IPS-18a (cell line): ENCODE data around the gene CEP68.

Experiments used
- H3K27ac ChIP-seq: one replicate; pipeline ENCODE4 v1.5.1; 2013; ENCODE audit warnings: low read length
- H3K27me3 ChIP-seq: one replicate; pipeline ENCODE4 v1.6.1; 2013; ENCODE audit warnings: mild to moderate bottlenecking, low read length; ENCODE audit not compliant: control insufficient read depth, insufficient read depth
- H3K36me3 ChIP-seq: one replicate; pipeline ENCODE4 v1.6.1; 2013; ENCODE audit warnings: low read depth, low read length; ENCODE audit not compliant: control insufficient read depth
- H3K4me1 ChIP-seq: one replicate; pipeline ENCODE4 v1.6.1; 2013; ENCODE audit warnings: low read depth, low read length; ENCODE audit not compliant: control insufficient read depth
- H3K4me3 ChIP-seq: one replicate; pipeline ENCODE4 v1.5.1; 2013; ENCODE audit warnings: low read length
- H3K9ac ChIP-seq: one replicate; pipeline ENCODE4 v1.6.1; 2013; ENCODE audit warnings: mild to moderate bottlenecking, low read length, moderate library complexity
- H3K9me3 ChIP-seq: one replicate; pipeline ENCODE4 v1.6.1; 2013; ENCODE audit warnings: low read depth, low read length; ENCODE audit not compliant: control insufficient read depth

Gene CEP68

DNA sequence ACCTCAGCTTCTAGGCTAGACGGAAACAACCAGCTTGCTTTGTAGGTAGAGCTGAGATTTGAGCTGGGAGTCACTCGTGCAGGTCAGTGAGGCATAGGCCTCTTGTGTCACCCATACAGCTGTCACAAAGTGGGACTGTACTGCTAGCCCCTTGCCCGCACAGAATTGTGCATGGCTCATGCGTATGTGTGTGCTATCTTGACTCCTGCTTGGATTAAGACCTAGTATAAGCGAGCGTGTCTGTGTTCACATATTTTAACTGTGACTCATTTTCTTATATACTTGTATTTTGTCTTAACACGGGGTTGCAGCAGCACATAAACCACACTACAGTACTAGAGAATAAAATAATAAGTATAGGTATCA, 20.1 kb downstream of the CEP68 start:
- Histone ChIP-seq H3K4me1 (peaks cover 22% of the 10 kb centered on the region), H3K36me3 (peaks cover 47% of the 10 kb centered on the region), H3K27me3 (no peaks in the 10 kb centered on the region), H3K9ac (no peak overlapping the region), H3K9me3 (no peaks in the 10 kb centered on the region), H3K4me3 (no peak overlapping the region), H3K27ac (no peak overlapping the region)

- no peak overlapping the region for H3K27ac ChIP-seq
- no peak overlapping the region for H3K4me3 ChIP-seq
- H3K9me3 ChIP-seq: no peaks in the 10 kb centered on the region
- peaks cover 37% of the 10 kb centered on the region for H3K36me3 ChIP-seq
- peaks cover 22% of the 10 kb centered on the region for H3K4me1 ChIP-seq
- no peak overlapping the region for H3K9ac ChIP-seq
- H3K27me3 ChIP-seq: no peaks in the 10 kb centered on the region
These were observed 21.7 kb downstream of the CEP68 start for GRCh38 chr2:65077898-65078297.

DNA sequence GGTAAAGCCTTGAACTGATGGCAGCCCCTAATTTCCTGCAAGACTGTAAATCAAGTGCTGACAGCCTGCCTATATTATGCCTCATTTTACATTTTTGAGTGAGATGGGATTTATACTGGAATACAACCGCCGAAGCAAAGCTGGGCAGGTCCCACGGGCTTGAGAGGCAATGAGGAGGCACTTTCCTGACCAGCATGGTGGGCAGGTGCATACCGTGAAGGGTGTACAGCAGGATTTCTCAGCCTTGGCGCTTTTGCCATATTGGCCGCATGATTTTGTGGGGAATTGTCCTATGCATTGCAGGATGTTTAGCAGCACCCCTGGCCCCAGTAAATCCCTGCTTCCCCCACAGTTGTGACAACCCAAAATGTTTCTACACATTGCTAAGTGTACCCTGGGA, 22.8 kb downstream of the CEP68 start:
- no peaks in the 10 kb centered on the region for H3K27me3 ChIP-seq
- no peaks in the 10 kb centered on the region for H3K9me3 ChIP-seq
- no peak overlapping the region for H3K4me3 ChIP-seq
- H3K9ac ChIP-seq: no peak overlapping the region
- H3K36me3 ChIP-seq: peaks cover 37% of the 10 kb centered on the region
- H3K27ac ChIP-seq: no peak overlapping the region
- H3K4me1 ChIP-seq: peaks cover 22% of the 10 kb centered on the region

DNA sequence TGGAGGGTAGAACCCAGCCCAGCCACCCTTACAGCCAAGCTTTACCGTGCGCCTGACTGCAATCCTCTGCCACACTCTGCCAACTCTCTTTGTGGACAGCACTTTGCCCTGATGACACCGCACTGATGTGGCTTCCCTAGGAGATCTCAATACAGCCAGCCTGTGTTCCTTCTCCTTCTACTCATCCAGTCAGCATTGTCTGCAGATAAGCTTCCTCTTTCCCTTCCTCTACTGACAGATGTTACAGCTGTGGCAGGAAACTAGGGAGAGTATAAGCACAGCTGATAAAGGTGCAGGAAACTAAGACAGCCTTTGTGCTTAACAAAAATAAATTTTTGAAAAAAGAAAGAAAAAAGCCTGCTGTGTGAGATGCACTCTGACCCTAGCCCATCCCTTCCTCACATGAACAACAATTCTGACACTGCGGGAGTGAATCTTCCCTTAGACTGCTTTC, 25.0 kb downstream of the CEP68 start:
- H3K4me3 ChIP-seq: no peak overlapping the region
- H3K4me1 ChIP-seq: peaks cover 12% of the 10 kb centered on the region
- H3K36me3 ChIP-seq: peaks cover 45% of the 10 kb centered on the region
- no peak overlapping the region for H3K27ac ChIP-seq
- H3K9me3 ChIP-seq: no peaks in the 10 kb centered on the region
- H3K27me3 ChIP-seq: no peaks in the 10 kb centered on the region
- no peak overlapping the region for H3K9ac ChIP-seq

DNA sequence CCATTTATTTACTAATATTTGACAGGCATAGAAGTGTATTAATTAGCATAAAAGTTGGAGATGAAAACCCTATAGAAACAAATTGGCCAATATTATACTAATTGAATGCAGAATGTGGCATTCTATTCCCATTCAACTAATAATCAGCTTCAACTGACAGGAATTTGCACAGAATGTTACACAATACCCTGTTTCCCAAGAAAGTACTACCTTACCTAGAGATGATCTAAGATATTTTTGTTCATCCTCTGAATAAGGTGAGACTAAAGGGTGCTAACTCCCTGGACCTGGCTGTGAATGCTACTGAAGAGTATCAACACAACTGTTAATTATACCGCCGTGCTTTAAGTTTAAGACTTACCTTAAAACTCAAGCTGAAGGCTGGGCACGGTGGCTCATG, 28.9 kb downstream of the CEP68 start:
- Histone ChIP-seq H3K27ac (no peak overlapping the region), H3K9ac (no peak overlapping the region), H3K27me3 (no peaks in the 10 kb centered on the region), H3K4me1 (no peaks in the 10 kb centered on the region), H3K36me3 (peaks cover 69% of the 10 kb centered on the region), H3K9me3 (no peaks in the 10 kb centered on the region), H3K4me3 (no peak overlapping the region)

DNA sequence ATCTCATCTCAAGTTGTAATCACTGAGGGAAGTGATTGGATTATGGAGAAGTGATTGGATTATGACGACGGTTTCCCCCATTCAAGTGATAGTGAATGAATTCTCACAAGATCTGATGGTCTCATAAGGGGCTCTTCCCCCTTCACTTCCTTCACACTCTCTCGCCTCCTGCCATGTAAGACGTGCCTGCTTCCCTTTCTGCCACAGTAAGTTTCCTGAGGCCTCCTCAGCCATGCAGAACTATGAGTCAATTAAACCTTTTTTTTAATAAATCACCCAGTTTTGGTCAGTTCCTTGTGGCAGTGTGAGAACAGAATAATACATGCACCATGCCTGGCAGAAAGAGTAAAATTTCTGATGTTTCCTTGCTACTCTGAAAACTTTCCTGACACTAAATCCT, 36.6 kb downstream of the CEP68 start:
- peaks cover 55% of the 10 kb centered on the region for H3K36me3 ChIP-seq
- H3K27me3 ChIP-seq: no peaks in the 10 kb centered on the region
- H3K27ac ChIP-seq: no peak overlapping the region
- H3K9ac ChIP-seq: no peak overlapping the region
- H3K4me1 ChIP-seq: no peaks in the 10 kb centered on the region
- no peak overlapping the region for H3K4me3 ChIP-seq
- no peaks in the 10 kb centered on the region for H3K9me3 ChIP-seq

- Histone ChIP-seq H3K9me3 (no peaks in the 10 kb centered on the region), H3K36me3 (peaks cover 51% of the 10 kb centered on the region), H3K27ac (no peak overlapping the region), H3K4me1 (no peaks in the 10 kb centered on the region), H3K4me3 (no peak overlapping the region), H3K9ac (no peak overlapping the region), H3K27me3 (no peaks in the 10 kb centered on the region)
These were observed 37.0 kb downstream of the CEP68 start for GRCh38 chr2:65093211-65093610.

- Histone ChIP-seq H3K4me3 (no peak overlapping the region), H3K4me1 (no peaks in the 10 kb centered on the region), H3K36me3 (peaks cover 33% of the 10 kb centered on the region), H3K9ac (no peak overlapping the region), H3K27me3 (no peaks in the 10 kb centered on the region), H3K27ac (no peak overlapping the region), H3K9me3 (no peaks in the 10 kb centered on the region)
These were observed 40.7 kb downstream of the CEP68 start for GRCh38 chr2:65096948-65097347.

- Histone ChIP-seq H3K9me3 (no peaks in the 10 kb centered on the region), H3K27ac (no peak overlapping the region), H3K27me3 (no peaks in the 10 kb centered on the region), H3K9ac (no peak overlapping the region), H3K36me3 (peaks cover 33% of the 10 kb centered on the region), H3K4me1 (no peaks in the 10 kb centered on the region), H3K4me3 (no peak overlapping the region)
These were observed 41.6 kb downstream of the CEP68 start for GRCh38 chr2:65097844-65098243.

GRCh38 chr2:65098741-65099140, 42.5 kb downstream of the CEP68 start:
- Histone ChIP-seq H3K4me1 (no peaks in the 10 kb centered on the region), H3K36me3 (peaks cover 27% of the 10 kb centered on the region), H3K27ac (no peak overlapping the region)

DNA sequence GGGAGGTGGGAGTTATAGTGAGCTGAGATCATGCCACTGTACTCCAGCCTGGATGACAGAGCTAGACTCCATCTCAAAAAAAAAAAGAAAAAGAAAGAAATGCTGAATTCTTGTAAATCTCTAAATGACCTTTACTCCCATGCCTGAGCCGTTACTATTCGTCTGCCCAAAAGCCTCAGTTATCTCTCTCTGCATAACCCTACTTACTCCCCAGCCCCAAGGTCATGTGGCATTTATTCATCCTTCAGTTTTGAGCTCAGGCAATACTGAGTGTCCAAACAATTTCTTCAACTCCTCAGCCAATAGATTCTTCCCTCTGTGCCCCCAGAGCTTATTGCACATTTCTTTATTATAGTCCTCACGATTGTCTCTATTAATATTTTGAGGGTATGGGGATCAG, 44.9 kb downstream of the CEP68 start:
- H3K36me3 ChIP-seq: peaks cover 24% of the 10 kb centered on the region
- H3K9ac ChIP-seq: no peak overlapping the region
- H3K27ac ChIP-seq: no peak overlapping the region
- no peaks in the 10 kb centered on the region for H3K9me3 ChIP-seq
- no peaks in the 10 kb centered on the region for H3K4me1 ChIP-seq
- H3K27me3 ChIP-seq: no peaks in the 10 kb centered on the region
- no peak overlapping the region for H3K4me3 ChIP-seq

More at GRCh38 chr2:65098741-65099140, 42.5 kb downstream of the CEP68 start:
- Histone ChIP-seq H3K9ac (no peak overlapping the region), H3K4me3 (no peak overlapping the region), H3K9me3 (no peaks in the 10 kb centered on the region), H3K27me3 (no peaks in the 10 kb centered on the region)

DNA sequence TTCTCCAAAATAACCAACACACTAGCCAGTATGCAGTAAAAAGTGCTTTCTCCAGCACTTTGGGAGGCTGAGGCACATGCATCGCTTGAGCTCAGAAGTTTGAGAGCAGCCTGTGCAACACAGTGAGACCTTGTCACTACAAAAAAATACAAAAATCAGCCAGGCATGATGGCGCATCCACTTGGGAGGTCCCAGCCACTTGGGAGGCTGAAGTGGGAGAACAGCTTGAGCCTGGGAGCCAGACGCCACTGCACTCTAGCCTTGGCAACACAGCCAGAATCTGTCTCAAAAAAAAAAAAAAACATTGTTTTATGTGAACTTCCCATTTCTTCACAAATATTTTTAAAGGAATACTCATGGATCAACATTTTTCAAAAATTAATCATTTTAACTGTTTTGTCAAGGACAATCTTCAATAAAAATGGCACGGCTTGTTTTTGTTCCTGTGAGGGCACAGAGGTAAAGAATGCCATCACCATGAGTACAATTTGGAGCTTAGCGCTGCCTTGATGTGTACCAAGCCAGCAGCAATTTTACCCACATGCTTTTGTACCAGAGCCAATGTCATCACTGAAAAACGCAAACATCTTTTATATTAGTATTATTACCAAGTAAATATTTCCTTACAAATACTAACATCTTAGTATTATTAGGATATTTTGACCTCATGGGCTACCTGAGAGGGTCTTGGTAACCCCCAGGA, 46.9 kb downstream of the CEP68 start:
- Histone ChIP-seq H3K9me3 (no peaks in the 10 kb centered on the region), H3K27me3 (no peaks in the 10 kb centered on the region), H3K4me1 (no peaks in the 10 kb centered on the region), H3K4me3 (no peak overlapping the region), H3K27ac (no peak overlapping the region), H3K9ac (no peak overlapping the region), H3K36me3 (peaks cover 14% of the 10 kb centered on the region)
